GM18507 (cell line): Measurements from ENCODE around the gene SETD2.
A peak's percentile ranks its signal among the peaks of the same experiment; 100 is the strongest.
"Not testable (repeated sequence)": the region's sequence is repeated elsewhere in the genome, so short reads cannot be mapped to it uniquely, and the experiment has no call there.

Source experiments
- DNase-seq: peaks from one replicate; pipeline ENCODE4 v3.0.0; 2011; ENCODE audit warnings: low read depth; ENCODE audit not compliant: insufficient read length; ENCODE audit errors: extremely low spot score
- FAIRE-seq: peaks from 2 replicates; lab custom pipeline; 2011; peaks lifted over from hg19 to GRCh38; lab: Jason Lieb, UNC

Gene SETD2

GRCh38 chr3:47047069-47047468 lies 116.8 kb downstream of the SETD2 start:
- FAIRE-seq (no peak), DNase-seq (no peak)

GRCh38 chr3:47042231-47042791 lies 121.6 kb downstream of the SETD2 start:
- no peak for FAIRE-seq
- DNase-seq, result no peak

- FAIRE-seq (no peak), DNase-seq (no peak)
These were observed 122.8 kb downstream of the SETD2 start for GRCh38 chr3:47041114-47041513.

- not testable (repeated sequence) for FAIRE-seq
These were observed 126.6 kb downstream of the SETD2 start for GRCh38 chr3:47037302-47037701.

GRCh38 chr3:47036145-47036544 lies 127.8 kb downstream of the SETD2 start:
- FAIRE-seq, result no peak

More at GRCh38 chr3:47037302-47037701, 126.6 kb downstream of the SETD2 start:
- not testable (repeated sequence) for DNase-seq

GRCh38 chr3:47035645-47036044 lies 128.3 kb downstream of the SETD2 start:
- no peak for FAIRE-seq

More at GRCh38 chr3:47036145-47036544, 127.8 kb downstream of the SETD2 start:
- DNase-seq, result no peak

GRCh38 chr3:47034868-47035489 lies 128.9 kb downstream of the SETD2 start:
- FAIRE-seq (no peak), DNase-seq (no peak)

More at GRCh38 chr3:47035645-47036044, 128.3 kb downstream of the SETD2 start:
- DNase-seq, result no peak

- not testable (repeated sequence) for DNase-seq, FAIRE-seq
These were observed 132.9 kb downstream of the SETD2 start for GRCh38 chr3:47031041-47031440.

- no peak for DNase-seq
- FAIRE-seq, result no peak
These were observed 135.2 kb downstream of the SETD2 start for GRCh38 chr3:47028667-47029066.

GRCh38 chr3:47028146-47028545 lies 135.8 kb downstream of the SETD2 start:
- no peak for FAIRE-seq

GRCh38 chr3:47026432-47026831 lies 137.5 kb downstream of the SETD2 start:
- not testable (repeated sequence) for FAIRE-seq, DNase-seq

More at GRCh38 chr3:47028146-47028545, 135.8 kb downstream of the SETD2 start:
- no peak for DNase-seq

GRCh38 chr3:47024932-47025331 lies 139.0 kb downstream of the SETD2 start:
- FAIRE-seq (peak; percentile 47), DNase-seq (no peak)

GRCh38 chr3:47022641-47023071 lies 141.3 kb downstream of the SETD2 start:
- DNase-seq (no peak), FAIRE-seq (no peak)

- no peak for DNase-seq
- FAIRE-seq, result no peak
These were observed 143.6 kb downstream of the SETD2 start for GRCh38 chr3:47020311-47020710.

GRCh38 chr3:47019201-47019600 lies 144.7 kb downstream of the SETD2 start:
- DNase-seq, result peak; percentile 33
- FAIRE-seq, result peak; percentile 70

- DNase-seq (no peak), FAIRE-seq (no peak)
These were observed 145.7 kb downstream of the SETD2 start for GRCh38 chr3:47018269-47018611.

- DNase-seq (no peak), FAIRE-seq (peak; percentile 9)
These were observed 146.2 kb downstream of the SETD2 start for GRCh38 chr3:47017504-47018268.

- FAIRE-seq, result peak; percentile 57
- DNase-seq, result no peak
These were observed 146.9 kb downstream of the SETD2 start for GRCh38 chr3:47016934-47017435.

GRCh38 chr3:47016086-47016933 lies 147.6 kb downstream of the SETD2 start:
- DNase-seq (no peak), FAIRE-seq (no peak)
